Astrocyte (in vitro differentiated cells and primary cell): ENCODE data around the gene LCE4A. TPM values are rescaled to one million over a fixed set of nuclear protein-coding genes. Genes with fewer than 3 reads are reported as not detected.
"Not testable (repeated sequence)": the region's sequence is repeated elsewhere in the genome, so short reads cannot be mapped to it uniquely, and the experiment has no call there.

Experiments used
- DNase-seq: peaks from one replicate; pipeline ENCODE4 v3.0.0-alpha.2; 2010; ENCODE audit warnings: low read depth
- FAIRE-seq: peaks from 2 replicates; lab custom pipeline; 2011; peaks lifted over from hg19 to GRCh38; lab: Jason Lieb, UNC
- H2AFZ ChIP-seq: 2 replicates; pipeline ENCODE4 v1.6.0; 2012; ENCODE audit warnings: low read depth, low read length, inconsistent platforms
- H3K27ac ChIP-seq: 2 replicates; pipeline ENCODE4 v1.5.1; 2011; ENCODE audit warnings: low read depth, low read length, inconsistent platforms
- H3K27me3 ChIP-seq: 2 replicates; pipeline ENCODE4 v1.6.0; 2011; ENCODE audit warnings: low read length, inconsistent platforms; ENCODE audit not compliant: insufficient read depth
- H3K36me3 ChIP-seq: 2 replicates; pipeline ENCODE4 v1.5.1; 2011; ENCODE audit warnings: low read length, inconsistent platforms; ENCODE audit not compliant: insufficient read depth
- H3K4me1 ChIP-seq: 2 replicates; pipeline ENCODE4 v1.5.1; 2011; ENCODE audit warnings: low read length, inconsistent platforms; ENCODE audit not compliant: insufficient read depth
- H3K4me2 ChIP-seq: 2 replicates; pipeline ENCODE4 v1.6.0; 2012; ENCODE audit warnings: low read length, inconsistent platforms
- H3K4me3 ChIP-seq: 2 replicates; pipeline ENCODE4 v1.5.1; 2011; ENCODE audit warnings: low read depth, mild to moderate bottlenecking, low read length, inconsistent platforms; ENCODE audit not compliant: insufficient read depth
- H3K79me2 ChIP-seq: 2 replicates; pipeline ENCODE4 v1.6.0; 2012; ENCODE audit warnings: mild to moderate bottlenecking, low read length, inconsistent platforms; ENCODE audit not compliant: insufficient read depth
- H3K9ac ChIP-seq: 2 replicates; pipeline ENCODE4 v1.6.0; 2012; ENCODE audit warnings: mild to moderate bottlenecking, low read length, inconsistent platforms
- H3K9me3 ChIP-seq: 2 replicates; pipeline ENCODE4 v1.5.1; 2012; ENCODE audit warnings: low read depth, mild to moderate bottlenecking, low read length, inconsistent platforms; ENCODE audit not compliant: insufficient read depth
- H4K20me1 ChIP-seq: 2 replicates; pipeline ENCODE4 v1.6.0; 2012; ENCODE audit warnings: low read length, inconsistent platforms; ENCODE audit not compliant: insufficient read depth
- H3K27ac Mint-ChIP-seq: one replicate; pipeline ENCODE4 v1.8.0; 2021; ENCODE audit warnings: mild to moderate bottlenecking, mixed read lengths; ENCODE audit not compliant: unreplicated experiment
- H3K27me3 Mint-ChIP-seq: one replicate; pipeline ENCODE4 v1.8.0; 2021; ENCODE audit warnings: low read depth, mixed read lengths; ENCODE audit not compliant: unreplicated experiment
- H3K36me3 Mint-ChIP-seq: one replicate; pipeline ENCODE4 v1.8.0; 2021; ENCODE audit warnings: low read depth, mixed read lengths; ENCODE audit not compliant: unreplicated experiment
- H3K4me1 Mint-ChIP-seq: one replicate; pipeline ENCODE4 v1.8.0; 2021; ENCODE audit warnings: low read depth, mixed read lengths; ENCODE audit not compliant: unreplicated experiment
- H3K4me3 Mint-ChIP-seq: one replicate; pipeline ENCODE4 v1.8.0; 2021; ENCODE audit warnings: mild to moderate bottlenecking, moderate library complexity, mixed read lengths; ENCODE audit not compliant: unreplicated experiment
- H3K9me3 Mint-ChIP-seq: one replicate; pipeline ENCODE4 v1.8.0; 2021; ENCODE audit warnings: mild to moderate bottlenecking, mixed read lengths; ENCODE audit not compliant: unreplicated experiment
- EZH2 ChIP-seq: IDR thresholded peaks from 2 replicates; pipeline ENCODE4 v1.6.1; 2012; ENCODE audit warnings: mild to moderate bottlenecking, low read length, inconsistent platforms; ENCODE audit not compliant: insufficient read depth
- total RNA-seq: library from RNA; stranded (reverse); gene quantifications from 2 replicates; pipeline ENCODE4 v1.2.1, GENCODE V29; 2021
- TF ChIP-seq, protein P1 (sequence below): IDR thresholded peaks from 2 replicates; pipeline ENCODE4 v1.5.1; 2011; ENCODE audit warnings: low read depth, mild to moderate bottlenecking, inconsistent platforms, low read length, moderate library complexity; ENCODE audit not compliant: insufficient read depth

Gene LCE4A
- total RNA-seq, 1 donor from 2014 or later, result not detected

DNA sequence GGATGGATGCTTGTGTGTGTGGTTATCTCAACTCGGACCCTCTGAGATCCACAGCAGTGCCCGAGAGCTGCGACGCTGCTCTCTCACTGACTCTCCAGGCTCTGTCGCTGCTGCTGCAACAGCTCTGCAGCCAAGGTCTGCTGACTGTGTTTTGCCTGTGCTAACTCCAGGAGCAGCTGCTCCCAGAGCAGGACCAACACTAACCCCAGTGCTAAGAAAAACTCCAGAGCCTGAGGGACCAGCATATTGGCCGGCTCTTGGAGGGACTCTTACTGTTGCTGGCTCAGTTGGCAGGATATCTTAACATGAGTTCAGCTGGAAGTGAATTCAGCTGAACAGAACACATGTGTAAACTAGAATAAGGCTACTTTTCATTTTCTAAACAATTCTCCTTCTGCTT, 28.5 kb upstream of the LCE4A start:
- no peak overlapping the region for H3K27ac Mint-ChIP-seq
- FAIRE-seq, result no peak

DNA sequence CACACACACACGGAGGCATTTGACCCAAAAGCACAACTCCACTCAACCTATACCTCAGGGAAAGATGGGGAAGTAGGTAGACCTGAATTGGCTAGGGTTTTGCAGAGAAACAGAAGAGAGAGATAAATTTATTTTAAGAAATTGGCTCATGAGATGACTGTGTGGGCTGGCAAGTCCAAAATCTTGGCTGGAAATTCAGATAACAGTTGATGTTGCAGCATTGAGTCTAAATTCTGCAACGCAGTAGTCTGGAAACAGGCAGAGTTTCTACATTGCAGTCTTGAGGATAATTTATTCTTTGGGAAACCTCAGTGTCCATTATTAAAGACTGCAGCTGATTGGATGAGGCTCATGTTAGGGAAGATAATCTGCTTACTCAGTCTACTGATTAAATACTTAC, 26.3 kb upstream of the LCE4A start:
- Histone ChIP-seq H3K36me3 (no peaks in the 10 kb centered on the region), H3K4me2 (no peak overlapping the region), H4K20me1 (no peaks in the 10 kb centered on the region), H3K4me1 (no peaks in the 10 kb centered on the region), H3K9me3 (no peaks in the 10 kb centered on the region), H3K79me2 (no peaks in the 10 kb centered on the region), H3K27ac (no peak overlapping the region), H3K4me3 (no peak overlapping the region), H3K9ac (no peak overlapping the region), H2AFZ (no peak overlapping the region), H3K27me3 (no peaks in the 10 kb centered on the region)
- H3K27ac Mint-ChIP-seq, result no peak overlapping the region
- H3K4me1 Mint-ChIP-seq, result no peaks in the 10 kb centered on the region
- TF ChIP-seq, protein P1, sequence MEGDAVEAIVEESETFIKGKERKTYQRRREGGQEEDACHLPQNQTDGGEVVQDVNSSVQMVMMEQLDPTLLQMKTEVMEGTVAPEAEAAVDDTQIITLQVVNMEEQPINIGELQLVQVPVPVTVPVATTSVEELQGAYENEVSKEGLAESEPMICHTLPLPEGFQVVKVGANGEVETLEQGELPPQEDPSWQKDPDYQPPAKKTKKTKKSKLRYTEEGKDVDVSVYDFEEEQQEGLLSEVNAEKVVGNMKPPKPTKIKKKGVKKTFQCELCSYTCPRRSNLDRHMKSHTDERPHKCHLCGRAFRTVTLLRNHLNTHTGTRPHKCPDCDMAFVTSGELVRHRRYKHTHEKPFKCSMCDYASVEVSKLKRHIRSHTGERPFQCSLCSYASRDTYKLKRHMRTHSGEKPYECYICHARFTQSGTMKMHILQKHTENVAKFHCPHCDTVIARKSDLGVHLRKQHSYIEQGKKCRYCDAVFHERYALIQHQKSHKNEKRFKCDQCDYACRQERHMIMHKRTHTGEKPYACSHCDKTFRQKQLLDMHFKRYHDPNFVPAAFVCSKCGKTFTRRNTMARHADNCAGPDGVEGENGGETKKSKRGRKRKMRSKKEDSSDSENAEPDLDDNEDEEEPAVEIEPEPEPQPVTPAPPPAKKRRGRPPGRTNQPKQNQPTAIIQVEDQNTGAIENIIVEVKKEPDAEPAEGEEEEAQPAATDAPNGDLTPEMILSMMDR, result no peak
- TF ChIP-seq EZH2, result no peak
- DNase-seq (no peak), FAIRE-seq (no peak)
- H3K36me3 Mint-ChIP-seq, result no peaks in the 10 kb centered on the region
- peaks cover 22% of the 10 kb centered on the region for H3K27me3 Mint-ChIP-seq
- H3K4me3 Mint-ChIP-seq, result no peak overlapping the region
- H3K9me3 Mint-ChIP-seq, result no peaks in the 10 kb centered on the region

More for the DNA sequence above, 28.5 kb upstream of the LCE4A start:
- H3K27me3 Mint-ChIP-seq, result peaks cover 18% of the 10 kb centered on the region
- no peak overlapping the region for H3K27ac ChIP-seq
- no peak overlapping the region for H2AFZ ChIP-seq
- no peak overlapping the region for H3K4me2 ChIP-seq
- DNase-seq, result no peak
- no peaks in the 10 kb centered on the region for H3K36me3 ChIP-seq
- no peak overlapping the region for H3K4me3 Mint-ChIP-seq
- no peaks in the 10 kb centered on the region for H3K9me3 ChIP-seq
- H3K4me1 Mint-ChIP-seq, result no peaks in the 10 kb centered on the region
- H3K27me3 ChIP-seq, result no peaks in the 10 kb centered on the region
- H3K36me3 Mint-ChIP-seq, result no peaks in the 10 kb centered on the region
- no peak overlapping the region for H3K9ac ChIP-seq
- TF ChIP-seq, protein P1, result no peak
- H3K4me3 ChIP-seq, result no peak overlapping the region
- H3K9me3 Mint-ChIP-seq, result no peaks in the 10 kb centered on the region
- no peaks in the 10 kb centered on the region for H4K20me1 ChIP-seq
- H3K4me1 ChIP-seq, result no peaks in the 10 kb centered on the region
- no peaks in the 10 kb centered on the region for H3K79me2 ChIP-seq

- FAIRE-seq, result no peak
- H3K27ac ChIP-seq, result no peak overlapping the region
- DNase-seq, result no peak
- H3K4me1 Mint-ChIP-seq, result no peaks in the 10 kb centered on the region
- no peaks in the 10 kb centered on the region for H3K9me3 Mint-ChIP-seq
- H3K36me3 Mint-ChIP-seq, result no peaks in the 10 kb centered on the region
- no peaks in the 10 kb centered on the region for H4K20me1 ChIP-seq
- no peak for TF ChIP-seq EZH2
- TF ChIP-seq, protein P1, result no peak
- no peaks in the 10 kb centered on the region for H3K4me1 ChIP-seq
- no peak overlapping the region for H3K4me3 Mint-ChIP-seq
- no peaks in the 10 kb centered on the region for H3K9me3 ChIP-seq
- H3K9ac ChIP-seq, result no peak overlapping the region
- no peak overlapping the region for H3K4me2 ChIP-seq
- H3K79me2 ChIP-seq, result no peaks in the 10 kb centered on the region
- no peak overlapping the region for H2AFZ ChIP-seq
- no peak overlapping the region for H3K4me3 ChIP-seq
- no peaks in the 10 kb centered on the region for H3K27me3 ChIP-seq
- H3K27me3 Mint-ChIP-seq, result peaks cover 25% of the 10 kb centered on the region
- H3K27ac Mint-ChIP-seq, result no peak overlapping the region
- no peaks in the 10 kb centered on the region for H3K36me3 ChIP-seq
Observed at GRCh38 chr1:152683846-152684245, 24.1 kb upstream of the LCE4A start.

- H3K9me3 Mint-ChIP-seq, H3K4me3 ChIP-seq, H3K36me3 ChIP-seq, H3K4me1 ChIP-seq, H3K4me3 Mint-ChIP-seq, H3K27ac Mint-ChIP-seq, H3K36me3 Mint-ChIP-seq, H3K4me1 Mint-ChIP-seq, H2AFZ ChIP-seq, H3K27ac ChIP-seq, H3K9me3 ChIP-seq, H3K27me3 ChIP-seq, FAIRE-seq, H3K9ac ChIP-seq, DNase-seq, H3K4me2 ChIP-seq, H4K20me1 ChIP-seq, H3K79me2 ChIP-seq: not testable (repeated sequence)
- peaks cover 21% of the 10 kb centered on the region for H3K27me3 Mint-ChIP-seq
Observed at GRCh38 chr1:152685823-152686222, 22.1 kb upstream of the LCE4A start, which contains the start of gene LCE2B. Gene LCE2B (plus strand): TSS chr1:152686123. CDS start chr1:152686844, 721 bp downstream.
